GM12891 (cell line): ENCODE data around the gene SND1.

Experiments
- DNase-seq: peaks from one replicate; pipeline ENCODE4 v3.0.0; 2011; ENCODE audit warnings: low spot score; ENCODE audit not compliant: insufficient read length
- FAIRE-seq: peaks from 2 replicates; lab custom pipeline; 2011; peaks lifted over from hg19 to GRCh38; lab: Jason Lieb, UNC
- PAX5 ChIP-seq: IDR thresholded peaks from 2 replicates; pipeline ENCODE4 v1.6.1; 2011; ENCODE audit warnings: low read length, moderate library complexity, mild to moderate bottlenecking; ENCODE audit not compliant: insufficient read depth, severe bottlenecking
- POLR2A ChIP-seq: IDR thresholded peaks from 2 replicates; pipeline ENCODE4 v1.6.1; 2011; ENCODE audit warnings: low read depth, low read length, control low read depth
- POLR2AphosphoS5 ChIP-seq: IDR thresholded peaks from 2 replicates; pipeline ENCODE4 v1.6.1; 2011; ENCODE audit warnings: low read depth, low read length, control low read depth
- POU2F2 ChIP-seq: IDR thresholded peaks from 2 replicates; pipeline ENCODE4 v1.6.1; 2011; ENCODE audit warnings: low read depth, mild to moderate bottlenecking, control low read depth, low read length, moderate library complexity
- SPI1 ChIP-seq: IDR thresholded peaks from 2 replicates; pipeline ENCODE4 v1.6.1; 2011; ENCODE audit warnings: low read depth, low read length, control low read depth
- TAF1 ChIP-seq: IDR thresholded peaks from 2 replicates; pipeline ENCODE4 v1.6.1; 2011; ENCODE audit warnings: low read depth, low read length, control low read depth

Gene SND1

DNA sequence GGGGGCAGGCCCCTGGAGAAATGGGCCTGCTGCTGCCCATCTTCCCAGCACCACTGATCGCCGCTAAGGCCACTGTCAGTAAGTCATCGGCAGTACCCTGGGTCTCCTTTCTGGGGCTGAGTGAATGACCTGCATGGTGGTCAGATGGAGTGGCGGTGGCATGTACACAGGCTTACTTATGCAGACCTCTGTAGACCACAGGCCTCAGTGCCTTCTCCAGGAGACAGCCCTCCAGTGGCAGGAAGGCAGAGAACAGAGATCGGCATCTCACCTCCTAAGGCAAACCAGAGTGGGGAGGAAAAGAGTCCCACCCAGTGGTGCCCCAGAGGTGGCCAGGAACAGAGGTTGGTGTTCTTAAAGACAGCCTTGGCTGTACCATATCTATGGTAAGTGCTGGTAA lies 402.0 kb downstream of the SND1 start:
- FAIRE-seq: no peak
- TF ChIP-seq PAX5 (no peak), TAF1 (no peak), POU2F2 (no peak), POLR2AphosphoS5 (no peak), SPI1 (no peak), POLR2A (no peak)
- no peak for DNase-seq

DNA sequence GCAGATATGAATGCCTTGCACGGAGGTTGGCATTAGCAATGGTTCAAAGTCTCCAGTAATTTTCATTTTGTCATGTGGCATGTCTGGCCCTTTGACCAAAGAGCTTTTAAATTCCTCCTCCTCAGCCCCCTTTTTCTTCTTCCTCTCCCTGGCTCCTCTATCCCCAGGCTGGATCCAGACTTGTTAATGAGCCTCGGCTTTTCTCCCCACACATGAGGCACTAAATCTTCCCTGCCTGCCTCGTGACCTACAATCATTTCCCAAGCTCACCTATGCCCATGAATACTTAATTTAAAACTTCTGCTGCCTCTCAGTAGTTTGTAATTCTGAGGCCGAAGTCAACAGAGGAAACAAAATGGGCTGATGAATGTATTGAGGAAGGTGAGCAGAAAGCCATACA lies 402.5 kb downstream of the SND1 start:
- no peak for FAIRE-seq
- TF ChIP-seq TAF1: no peak
- TF ChIP-seq POU2F2: no peak
- no peak for TF ChIP-seq SPI1
- TF ChIP-seq POLR2AphosphoS5: no peak
- TF ChIP-seq POLR2A: no peak
- TF ChIP-seq PAX5: no peak
- no peak for DNase-seq

DNA sequence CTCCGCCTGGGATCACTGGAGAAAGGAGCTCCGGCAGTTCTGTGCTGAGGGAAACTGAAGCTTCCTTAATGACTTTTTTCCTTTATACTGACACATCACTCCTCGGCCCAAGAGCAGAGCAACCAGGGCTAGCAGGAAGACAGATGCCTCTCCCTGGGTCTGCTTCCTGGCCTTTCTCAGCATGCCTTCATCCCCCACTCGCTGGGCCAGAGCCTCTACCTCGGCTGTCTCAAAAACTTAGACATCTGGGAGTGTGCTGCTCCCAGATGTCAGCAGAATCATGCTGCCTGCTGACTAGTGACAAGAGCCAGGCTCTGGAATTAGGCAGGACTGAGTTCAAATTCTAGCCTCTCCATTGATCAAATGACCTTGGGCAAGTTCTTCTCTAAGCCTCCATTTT lies 403.6 kb downstream of the SND1 start:
- TF ChIP-seq PAX5 (no peak), POLR2A (no peak)
- DNase-seq (no peak), FAIRE-seq (no peak)

DNA sequence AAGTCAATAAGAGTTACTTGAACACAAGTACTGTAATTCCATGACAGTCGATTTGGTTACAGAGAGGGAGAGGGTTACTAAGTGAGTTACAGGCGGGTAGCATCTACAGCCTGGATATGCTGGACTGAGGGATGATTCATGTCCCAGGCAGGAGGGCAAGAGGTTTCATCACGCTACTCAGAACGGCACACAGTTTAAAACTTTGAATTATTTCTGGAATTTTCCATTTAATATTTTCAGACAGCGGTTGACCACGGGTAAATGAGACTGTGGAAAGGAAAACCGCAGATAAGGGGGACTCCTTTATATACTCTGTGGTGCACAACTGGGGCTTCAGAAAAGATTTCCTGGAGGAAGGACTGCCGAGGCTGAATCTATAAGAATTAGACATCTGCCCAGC lies 404.9 kb downstream of the SND1 start:
- no peak for DNase-seq
- no peak for FAIRE-seq

DNA sequence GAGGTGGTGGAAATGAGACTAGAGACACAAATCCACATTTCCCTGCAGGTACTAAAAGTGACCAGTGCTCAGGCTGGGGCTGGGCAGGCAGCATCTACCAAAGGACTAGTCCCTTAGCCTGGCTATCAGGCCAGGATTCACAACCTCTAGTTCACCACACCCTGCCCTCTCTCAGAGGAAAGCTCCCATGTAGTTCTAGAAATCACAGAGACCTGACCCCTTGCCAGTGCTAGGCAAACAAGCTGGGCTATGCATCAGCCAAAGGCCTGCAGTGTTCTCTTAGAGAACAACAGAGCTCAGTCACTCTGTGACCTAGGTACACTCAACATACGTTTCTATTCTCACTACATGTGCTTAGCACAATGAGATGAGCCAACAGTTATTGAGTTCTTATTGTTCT lies 405.9 kb downstream of the SND1 start:
- FAIRE-seq (no peak), DNase-seq (no peak)
- TF ChIP-seq POLR2A (no peak), PAX5 (no peak), POU2F2 (no peak), SPI1 (no peak), TAF1 (no peak), POLR2AphosphoS5 (no peak)

More for the DNA sequence above, 404.9 kb downstream of the SND1 start:
- TF ChIP-seq PAX5 (no peak), POLR2A (no peak), SPI1 (no peak), POLR2AphosphoS5 (no peak), POU2F2 (no peak), TAF1 (no peak)

DNA sequence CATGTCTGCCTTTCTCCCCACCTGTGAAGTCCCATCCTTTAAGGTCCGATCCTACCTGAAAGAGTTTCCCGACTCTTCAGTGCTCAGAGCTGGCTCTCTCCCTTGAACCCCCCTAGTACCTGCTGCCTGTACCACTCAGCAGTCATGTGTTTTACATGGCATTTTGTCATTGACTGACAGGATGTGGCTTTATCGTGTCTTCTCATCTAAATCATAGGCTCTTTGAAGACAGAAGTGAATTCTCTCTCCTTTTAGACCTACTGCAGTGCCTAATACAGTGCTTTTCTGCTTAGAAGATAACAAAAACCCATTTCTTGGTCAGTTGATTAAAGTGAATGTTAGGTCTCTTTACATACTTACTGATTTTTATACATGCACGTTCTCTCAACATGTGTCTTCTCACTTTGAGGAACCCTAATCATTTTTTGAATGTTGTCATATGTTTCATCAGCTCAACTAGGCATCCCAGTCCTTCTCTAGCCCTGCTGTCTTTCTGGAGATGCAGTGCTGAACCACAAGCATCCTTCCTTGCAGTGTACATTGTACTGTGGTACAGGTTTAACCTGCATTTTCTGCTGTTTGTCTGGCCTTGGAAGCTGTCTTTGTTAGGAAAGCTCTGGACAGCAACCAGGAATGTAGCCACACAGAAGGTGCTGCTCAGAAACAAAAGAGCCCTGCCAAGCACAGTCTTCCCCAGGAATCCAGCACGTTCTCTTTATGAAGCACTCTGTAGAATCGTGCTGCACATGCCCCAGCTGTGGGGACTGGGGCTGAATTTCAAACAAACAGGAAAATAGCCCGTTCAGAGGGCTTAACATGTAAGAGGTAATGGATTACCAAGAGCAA lies 407.4 kb downstream of the SND1 start:
- FAIRE-seq: no peak
- no peak for DNase-seq
- TF ChIP-seq POLR2AphosphoS5 (no peak), TAF1 (no peak), POLR2A (no peak), PAX5 (no peak), SPI1 (no peak), POU2F2 (no peak)

DNA sequence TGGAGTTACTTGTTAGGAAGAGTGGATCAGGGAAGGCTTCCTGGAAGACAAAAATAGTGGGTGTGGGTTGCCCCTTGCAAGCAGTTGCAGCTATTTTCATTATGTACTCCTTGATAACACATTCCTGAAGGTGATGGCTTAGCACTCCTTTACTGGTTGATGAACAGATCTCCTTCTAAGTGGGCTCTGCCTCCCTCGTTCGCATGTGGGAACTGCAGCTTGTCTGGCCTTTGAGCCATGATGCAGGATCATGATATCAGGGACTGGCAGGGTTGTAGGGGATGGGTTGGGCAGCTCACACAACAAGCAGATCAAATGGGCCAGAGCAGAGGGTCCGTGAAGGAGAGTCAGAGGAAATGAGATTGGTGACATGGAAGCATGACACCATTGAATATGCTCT lies 408.0 kb downstream of the SND1 start:
- no peak for DNase-seq
- FAIRE-seq: no peak
- TF ChIP-seq PAX5 (no peak), POU2F2 (no peak), TAF1 (no peak)

DNA sequence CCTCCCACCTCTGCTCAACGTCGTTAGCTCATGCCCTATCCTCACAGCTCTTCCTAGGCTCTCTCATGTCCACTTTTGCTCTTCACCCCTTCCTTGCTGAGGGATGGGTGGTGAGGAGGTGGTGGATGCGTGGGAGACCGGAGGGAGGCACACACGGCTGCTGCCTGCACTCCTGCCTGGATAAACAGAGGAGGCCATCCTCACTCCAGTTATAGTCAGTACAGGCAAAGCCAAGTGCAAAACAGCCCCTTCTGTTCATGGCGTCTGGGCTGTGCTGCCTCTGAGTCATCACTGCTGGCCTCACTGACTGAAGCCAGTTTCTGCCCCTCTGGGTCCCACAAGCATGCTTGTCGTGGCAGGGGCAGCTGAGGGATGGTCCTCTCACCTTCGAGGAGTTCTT lies 411.1 kb downstream of the SND1 start:
- FAIRE-seq (no peak), DNase-seq (no peak)

DNA sequence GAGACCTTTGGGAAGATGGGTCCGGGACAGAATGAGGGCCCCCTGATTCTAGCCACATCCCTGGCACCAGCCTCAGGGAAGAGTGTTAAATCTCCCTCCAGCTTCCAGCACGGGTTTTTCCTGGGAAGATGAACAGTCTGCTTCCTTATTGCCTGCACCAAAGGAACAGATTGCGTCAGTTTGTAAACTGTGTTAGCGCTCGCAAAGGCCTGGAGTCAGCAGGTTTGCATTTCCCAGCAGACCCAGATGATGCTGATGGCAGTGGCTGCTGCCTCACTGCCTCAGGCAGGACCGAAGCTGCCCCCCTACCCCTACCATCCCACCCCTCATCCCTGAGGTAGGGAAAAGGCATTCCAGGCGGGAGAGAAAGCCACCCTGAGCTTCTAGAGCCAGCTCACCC lies 413.9 kb downstream of the SND1 start:
- TF ChIP-seq SPI1 (no peak), TAF1 (no peak), POU2F2 (no peak), POLR2A (no peak), POLR2AphosphoS5 (no peak), PAX5 (no peak)
- DNase-seq: no peak
- no peak for FAIRE-seq

More for the DNA sequence above, 411.1 kb downstream of the SND1 start:
- TF ChIP-seq POU2F2: no peak
- TF ChIP-seq POLR2A: no peak
- TF ChIP-seq SPI1: no peak
- TF ChIP-seq PAX5: no peak
- TF ChIP-seq POLR2AphosphoS5: no peak
- no peak for TF ChIP-seq TAF1

DNA sequence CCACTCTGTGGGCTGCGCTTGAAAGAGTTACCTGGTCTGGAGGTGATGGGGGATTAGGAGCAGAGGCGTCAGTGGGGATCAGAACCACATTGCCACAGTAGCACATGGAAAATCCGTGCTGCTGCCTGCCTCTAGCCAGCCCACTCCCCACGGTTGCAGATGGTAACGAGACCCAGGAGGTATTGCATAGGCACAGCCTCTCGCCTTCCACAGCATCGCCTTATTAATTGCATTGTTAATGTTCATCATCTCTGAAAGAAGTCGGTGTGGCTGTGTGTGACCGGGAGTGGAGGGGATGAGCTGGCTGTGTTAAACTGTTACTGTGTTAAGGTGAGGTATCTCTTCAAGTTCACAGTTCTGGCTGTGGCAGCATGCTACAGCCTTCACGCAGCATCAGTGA lies 414.4 kb downstream of the SND1 start:
- no peak for TF ChIP-seq SPI1
- TF ChIP-seq TAF1: no peak
- TF ChIP-seq POU2F2: no peak
- TF ChIP-seq POLR2AphosphoS5: no peak
- TF ChIP-seq POLR2A: no peak
- TF ChIP-seq PAX5: no peak
- no peak for FAIRE-seq
- DNase-seq: no peak

DNA sequence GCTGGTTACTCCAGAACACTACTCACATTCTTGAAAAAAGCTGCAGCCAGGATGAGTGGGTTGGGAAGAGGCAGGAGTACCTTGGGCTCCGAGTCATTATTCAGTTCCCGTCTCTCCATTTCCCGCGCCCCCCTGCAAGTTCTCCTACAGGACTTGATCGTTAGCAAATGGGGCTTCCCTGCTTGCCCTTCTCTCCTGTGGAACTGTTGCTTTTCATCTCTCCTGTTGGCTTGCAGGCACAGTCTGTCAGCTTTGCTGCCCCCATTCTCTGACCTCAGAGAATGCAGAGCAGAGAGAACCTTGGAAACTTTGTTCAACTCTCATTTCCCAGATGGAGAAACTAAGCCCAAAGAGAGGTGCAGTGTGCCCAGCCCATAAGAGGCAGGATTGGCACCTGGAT lies 414.9 kb downstream of the SND1 start:
- FAIRE-seq: no peak
- no peak for DNase-seq
- TF ChIP-seq SPI1 (no peak), POLR2AphosphoS5 (no peak), POLR2A (no peak), POU2F2 (no peak), PAX5 (no peak), TAF1 (no peak)
